SK-N-SH (cell line): ENCODE results near the gene TSC22D1. TPM values are rescaled to one million over a fixed set of nuclear protein-coding genes. Genes with fewer than 3 reads are reported as not detected.

Experiments
- CTCF ChIA-PET: fragments of 300-600, 350-600 bp; formaldehyde crosslinking; extraction: SDS; loops from one replicate; lab custom pipeline; 2021; lab: Yijun Ruan, JAX
- POLR2A ChIA-PET: fragments of 350-600 bp; sonication (Branson Sonifier 250); formaldehyde crosslinking; extraction: SDS; loops from one replicate; lab custom pipeline; 2020; ENCODE audit warnings: antibody characterized with exemption, inconsistent platforms; lab: Yijun Ruan, JAX
- DNase-seq: peaks from one replicate; pipeline ENCODE4 v3.0.0; 2012
- H2AFZ ChIP-seq: fragments of 200-600 bp; sonication (generic); 2 replicates; pipeline ENCODE4 v1.8.1; 2016; ENCODE audit warnings: antibody characterized with exemption, mild to moderate bottlenecking, low read depth
- H3F3A ChIP-seq: fragments of 200-600 bp; sonication (generic); replicated peaks from 2 replicates; pipeline ENCODE3; 2016; ENCODE audit warnings: antibody characterized with exemption, mild to moderate bottlenecking; ENCODE audit not compliant: insufficient read depth
- H3K27ac ChIP-seq, 2 experiments: fragments of 200-500 bp in 1 of 2; fragments of 200-600 bp in 1 of 2; sonication (Bioruptor generic) in 1 of 2; sonication (generic), shearing (Covaris generic) in 1 of 2; 2 replicates each; pipeline versions ENCODE4 v1.5.1 to v1.6.1; 2014 to 2016; ENCODE audit warnings: low read depth in 2 of 2, inconsistent platforms in 1 of 2, low read length in 1 of 2, mild to moderate bottlenecking in 1 of 2, mixed read lengths in 1 of 2
- H3K27me3 ChIP-seq: fragments of 200-600 bp; sonication (generic), shearing (Covaris generic); 2 replicates; pipeline ENCODE4 v1.6.1; 2016; ENCODE audit warnings: mixed run types; ENCODE audit not compliant: insufficient read depth
- H3K36me3 ChIP-seq, 2 experiments: fragments of 200-500 bp in 1 of 2; fragments of 200-600 bp in 1 of 2; sonication (Bioruptor generic) in 1 of 2; sonication (generic) in 1 of 2; replicated peaks in 1 of 2; 2 replicates each; pipeline versions ENCODE3 to v1.5.1; 2014 to 2016; ENCODE audit warnings: low read length in 1 of 2, mild to moderate bottlenecking in 1 of 2; ENCODE audit not compliant: insufficient read depth in 2 of 2, control insufficient read depth in 1 of 2
- H3K4me1 ChIP-seq, 2 experiments: fragments of 200-500 bp in 1 of 2; fragments of 200-600 bp in 1 of 2; sonication (Bioruptor generic) in 1 of 2; sonication (generic), shearing (Covaris generic) in 1 of 2; 2 replicates each; pipeline versions ENCODE4 v1.5.1 to v1.6.1; 2014 to 2016; ENCODE audit warnings: low read depth in 1 of 2, low read length in 1 of 2, mixed run types in 1 of 2; ENCODE audit not compliant: insufficient read depth in 2 of 2, control insufficient read depth in 1 of 2
- H3K4me2 ChIP-seq: fragments of 200-600 bp; sonication (generic), shearing (Covaris generic); 2 replicates; pipeline ENCODE4 v1.6.1; 2017; ENCODE audit warnings: mixed run types
- H3K4me3 ChIP-seq, 2 experiments: fragments of 200-500 bp in 1 of 2; fragments of 200-600 bp in 1 of 2; sonication (Bioruptor generic) in 1 of 2; sonication (generic), shearing (Covaris generic) in 1 of 2; 2 replicates each; pipeline versions ENCODE4 v1.5.1 to v1.8.1; 2014 to 2016; ENCODE audit warnings: low read depth in 2 of 2, inconsistent platforms in 1 of 2, low read length in 1 of 2, mild to moderate bottlenecking in 1 of 2, mixed read lengths in 1 of 2, moderate library complexity in 1 of 2
- H3K79me2 ChIP-seq: fragments of 200-600 bp; sonication (generic); 2 replicates; pipeline ENCODE4 v1.8.1; 2017; ENCODE audit warnings: mild to moderate bottlenecking; ENCODE audit not compliant: insufficient read depth
- H3K9ac ChIP-seq: fragments of 200-600 bp; sonication (generic); 2 replicates; pipeline ENCODE4 v1.6.1; 2017; ENCODE audit warnings: mixed run types
- H3K9me2 ChIP-seq: fragments of 200-600 bp; sonication (generic); 2 replicates; pipeline ENCODE4 v1.6.1; 2017; ENCODE audit warnings: mixed run types
- H3K9me3 ChIP-seq: fragments of 200-600 bp; sonication (generic); 2 replicates; pipeline ENCODE4 v1.6.1; 2017; ENCODE audit warnings: mixed run types, mild to moderate bottlenecking, moderate library complexity
- H4K20me1 ChIP-seq: fragments of 200-600 bp; sonication (generic); 2 replicates; pipeline ENCODE4 v1.6.1; 2017; ENCODE audit warnings: mild to moderate bottlenecking, mixed run types; ENCODE audit not compliant: insufficient read depth
- CTCF ChIP-seq: fragments of 200-600 bp; sonication (generic); IDR thresholded peaks from 2 replicates; pipeline ENCODE4 v1.6.1; 2017; ENCODE audit warnings: antibody characterized with exemption, mild to moderate bottlenecking, moderate library complexity
- EZH2phosphoT487 ChIP-seq: fragments of 200-600 bp; sonication (generic); IDR thresholded peaks from 2 replicates; pipeline ENCODE4 v1.6.1; 2017; ENCODE audit warnings: low read depth, mixed run types, mild to moderate bottlenecking, antibody characterized with exemption, moderate library complexity, borderline replicate concordance
- FOXJ3 ChIP-seq: sonication (generic); formaldehyde crosslinking; IDR thresholded peaks from 2 replicates; pipeline ENCODE4 v1.5.1; 2020; ENCODE audit warnings: mild to moderate bottlenecking, missing genetic modification reagents
- GABPA ChIP-seq: IDR thresholded peaks from 2 replicates; pipeline ENCODE4 v1.4.0; 2012; ENCODE audit warnings: low read depth, mild to moderate bottlenecking
- NFIC ChIP-seq: IDR thresholded peaks from 2 replicates; pipeline ENCODE4 v1.4.0; 2012; ENCODE audit warnings: borderline replicate concordance
- POLR2AphosphoS5 ChIP-seq: IDR thresholded peaks from 2 replicates; pipeline ENCODE4 v1.6.1; 2012; ENCODE audit warnings: low read depth, low read length
- RFX5 ChIP-seq: IDR thresholded peaks from 2 replicates; pipeline ENCODE4 v1.6.1; 2012; ENCODE audit warnings: mild to moderate bottlenecking, improper control_type of control experiment, low read length
- SIN3A ChIP-seq: IDR thresholded peaks from 2 replicates; pipeline ENCODE4 v1.6.1; 2012; ENCODE audit warnings: low read depth, mild to moderate bottlenecking, low read length, moderate library complexity, borderline replicate concordance
- SMC3 ChIP-seq: IDR thresholded peaks from 2 replicates; pipeline ENCODE4 v1.6.1; 2012; ENCODE audit warnings: low read depth, low read length, improper control_type of control experiment
- TCF12 ChIP-seq: IDR thresholded peaks from 2 replicates; pipeline ENCODE4 v1.4.0; 2012
- USF2 ChIP-seq: fragments of 150-350 bp; IDR thresholded peaks from 2 replicates; pipeline ENCODE4 v1.6.1; 2017; ENCODE audit warnings: antibody characterized with exemption, low read length, low read depth, borderline replicate concordance
- WGBS: methylation state at CpG from one replicate; pipeline ENCODE4 v1.1.6; 2017; ENCODE audit warnings: low lambda C conversion rate; 5-methylcytosine and 5-hydroxymethylcytosine counted together
- polyA plus RNA-seq, 3 experiments: library from polyadenylated mRNA; depleted of rRNA; stranded (reverse); fragments of >200 nt; gene quantifications; 2 replicates each; pipeline ENCODE4 v1.2.3, GENCODE V29; 2012
- TF ChIP-seq, protein P1 (sequence below): IDR thresholded peaks from 2 replicates; pipeline ENCODE4; 2012
- TF ChIP-seq, protein P2 (sequence below): IDR thresholded peaks from 2 replicates; pipeline ENCODE4 v1.4.0; 2012; ENCODE audit warnings: low read depth, borderline replicate concordance
- TF ChIP-seq, protein P3 (sequence below): IDR thresholded peaks from 2 replicates; pipeline ENCODE4 v1.4.0; 2012; ENCODE audit warnings: low read depth
- TF ChIP-seq, protein P4 (sequence below): fragments of 150-350 bp; IDR thresholded peaks from 2 replicates; pipeline ENCODE4 v1.6.1; 2016; ENCODE audit warnings: mild to moderate bottlenecking, low read depth, low read length
- TF ChIP-seq, protein P5 (sequence below): IDR thresholded peaks from 2 replicates; pipeline ENCODE4 v1.6.1; 2012; ENCODE audit warnings: mild to moderate bottlenecking, low read depth, low read length, moderate library complexity

TSC22D1 gene
- polyA plus RNA-seq, 1 of the 3 experiments (the other 2 are of a cell fraction) = 137 TPM

GRCh38 chr13:44451651-44452050 lies 124.5 kb downstream of the TSC22D1 start:
- CTCF ChIA-PET = interaction anchor here (1.2 kb wide), 1 partner anchor 14 kb away, joined by 3 read pairs; no protein-coding TSS in a partner anchor
- 100% methylated on average over 3 of the region's 7 CpGs for WGBS
- peaks cover 32% of the 10 kb centered on the region; the same call in 1 of the 2 replicates for H4K20me1 ChIP-seq
- no peak overlapping the region for H3K4me2 ChIP-seq
- H3K4me3 ChIP-seq = no peak overlapping the region
- POLR2A ChIA-PET = no interaction called here
- no peak overlapping the region for H3K9ac ChIP-seq
- H3K36me3 ChIP-seq = peaks cover 0 to 4% of the 10 kb centered on the region in 2 experiments
- no peak overlapping the region for H2AFZ ChIP-seq
- no peak for DNase-seq
- H3K27ac ChIP-seq = no peak overlapping the region
- TF ChIP-seq USF2 = no peak
- TF ChIP-seq CTCF = no peak
- TF ChIP-seq TCF12 = no peak
- no peak for TF ChIP-seq SIN3A
- TF ChIP-seq, protein P1, sequence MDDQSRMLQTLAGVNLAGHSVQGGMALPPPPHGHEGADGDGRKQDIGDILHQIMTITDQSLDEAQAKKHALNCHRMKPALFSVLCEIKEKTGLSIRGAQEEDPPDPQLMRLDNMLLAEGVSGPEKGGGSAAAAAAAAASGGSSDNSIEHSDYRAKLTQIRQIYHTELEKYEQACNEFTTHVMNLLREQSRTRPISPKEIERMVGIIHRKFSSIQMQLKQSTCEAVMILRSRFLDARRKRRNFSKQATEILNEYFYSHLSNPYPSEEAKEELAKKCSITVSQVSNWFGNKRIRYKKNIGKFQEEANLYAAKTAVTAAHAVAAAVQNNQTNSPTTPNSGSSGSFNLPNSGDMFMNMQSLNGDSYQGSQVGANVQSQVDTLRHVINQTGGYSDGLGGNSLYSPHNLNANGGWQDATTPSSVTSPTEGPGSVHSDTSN = no peak
- no peak for TF ChIP-seq SMC3
- TF ChIP-seq, protein P2, sequence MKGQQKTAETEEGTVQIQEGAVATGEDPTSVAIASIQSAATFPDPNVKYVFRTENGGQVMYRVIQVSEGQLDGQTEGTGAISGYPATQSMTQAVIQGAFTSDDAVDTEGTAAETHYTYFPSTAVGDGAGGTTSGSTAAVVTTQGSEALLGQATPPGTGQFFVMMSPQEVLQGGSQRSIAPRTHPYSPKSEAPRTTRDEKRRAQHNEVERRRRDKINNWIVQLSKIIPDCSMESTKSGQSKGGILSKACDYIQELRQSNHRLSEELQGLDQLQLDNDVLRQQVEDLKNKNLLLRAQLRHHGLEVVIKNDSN = no peak
- TF ChIP-seq, protein P3, sequence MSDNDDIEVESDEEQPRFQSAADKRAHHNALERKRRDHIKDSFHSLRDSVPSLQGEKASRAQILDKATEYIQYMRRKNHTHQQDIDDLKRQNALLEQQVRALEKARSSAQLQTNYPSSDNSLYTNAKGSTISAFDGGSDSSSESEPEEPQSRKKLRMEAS = no peak
- no peaks in the 10 kb centered on the region for H3K9me2 ChIP-seq
- H3K79me2 ChIP-seq = peaks cover 64% of the 10 kb centered on the region
- H3K4me1 ChIP-seq = no peaks in the 10 kb centered on the region
- H3K27me3 ChIP-seq = no peaks in the 10 kb centered on the region
- H3F3A ChIP-seq = peaks cover 7% of the 10 kb centered on the region
- H3K9me3 ChIP-seq = no peaks in the 10 kb centered on the region

- Histone ChIP-seq H3K9me3 (no peaks in the 10 kb centered on the region), H3F3A (peaks cover 7% of the 10 kb centered on the region), H3K27ac (no peak overlapping the region), H4K20me1 (peaks cover 31% of the 10 kb centered on the region; the same call in 1 of the 2 replicates), H3K79me2 (peaks cover 63% of the 10 kb centered on the region), H3K9me2 (no peaks in the 10 kb centered on the region), H3K4me3 (no peak overlapping the region), H3K4me2 (no peak overlapping the region), H3K36me3 (peaks cover 0 to 4% of the 10 kb centered on the region in 2 experiments), H3K4me1 (no peaks in the 10 kb centered on the region), H3K27me3 (no peaks in the 10 kb centered on the region), H2AFZ (no peak overlapping the region), H3K9ac (no peak overlapping the region)
- no peak for DNase-seq
- ChIA-PET CTCF (interaction anchor here (1.2 kb wide), 1 partner anchor 13 kb away, joined by 3 read pairs; no protein-coding TSS in a partner anchor), POLR2A (no interaction called here)
- 99% methylated on average over 12 of the region's 12 CpGs for WGBS
- TF ChIP-seq, protein P4, sequence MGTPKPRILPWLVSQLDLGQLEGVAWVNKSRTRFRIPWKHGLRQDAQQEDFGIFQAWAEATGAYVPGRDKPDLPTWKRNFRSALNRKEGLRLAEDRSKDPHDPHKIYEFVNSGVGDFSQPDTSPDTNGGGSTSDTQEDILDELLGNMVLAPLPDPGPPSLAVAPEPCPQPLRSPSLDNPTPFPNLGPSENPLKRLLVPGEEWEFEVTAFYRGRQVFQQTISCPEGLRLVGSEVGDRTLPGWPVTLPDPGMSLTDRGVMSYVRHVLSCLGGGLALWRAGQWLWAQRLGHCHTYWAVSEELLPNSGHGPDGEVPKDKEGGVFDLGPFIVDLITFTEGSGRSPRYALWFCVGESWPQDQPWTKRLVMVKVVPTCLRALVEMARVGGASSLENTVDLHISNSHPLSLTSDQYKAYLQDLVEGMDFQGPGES = no peak
- TF ChIP-seq POLR2AphosphoS5 = no peak
- TF ChIP-seq EZH2phosphoT487 = no peak
- no peak for TF ChIP-seq NFIC
- no peak for TF ChIP-seq FOXJ3 (CRISPR knock-in tag)
- TF ChIP-seq, protein P2 = no peak
- TF ChIP-seq, protein P5, sequence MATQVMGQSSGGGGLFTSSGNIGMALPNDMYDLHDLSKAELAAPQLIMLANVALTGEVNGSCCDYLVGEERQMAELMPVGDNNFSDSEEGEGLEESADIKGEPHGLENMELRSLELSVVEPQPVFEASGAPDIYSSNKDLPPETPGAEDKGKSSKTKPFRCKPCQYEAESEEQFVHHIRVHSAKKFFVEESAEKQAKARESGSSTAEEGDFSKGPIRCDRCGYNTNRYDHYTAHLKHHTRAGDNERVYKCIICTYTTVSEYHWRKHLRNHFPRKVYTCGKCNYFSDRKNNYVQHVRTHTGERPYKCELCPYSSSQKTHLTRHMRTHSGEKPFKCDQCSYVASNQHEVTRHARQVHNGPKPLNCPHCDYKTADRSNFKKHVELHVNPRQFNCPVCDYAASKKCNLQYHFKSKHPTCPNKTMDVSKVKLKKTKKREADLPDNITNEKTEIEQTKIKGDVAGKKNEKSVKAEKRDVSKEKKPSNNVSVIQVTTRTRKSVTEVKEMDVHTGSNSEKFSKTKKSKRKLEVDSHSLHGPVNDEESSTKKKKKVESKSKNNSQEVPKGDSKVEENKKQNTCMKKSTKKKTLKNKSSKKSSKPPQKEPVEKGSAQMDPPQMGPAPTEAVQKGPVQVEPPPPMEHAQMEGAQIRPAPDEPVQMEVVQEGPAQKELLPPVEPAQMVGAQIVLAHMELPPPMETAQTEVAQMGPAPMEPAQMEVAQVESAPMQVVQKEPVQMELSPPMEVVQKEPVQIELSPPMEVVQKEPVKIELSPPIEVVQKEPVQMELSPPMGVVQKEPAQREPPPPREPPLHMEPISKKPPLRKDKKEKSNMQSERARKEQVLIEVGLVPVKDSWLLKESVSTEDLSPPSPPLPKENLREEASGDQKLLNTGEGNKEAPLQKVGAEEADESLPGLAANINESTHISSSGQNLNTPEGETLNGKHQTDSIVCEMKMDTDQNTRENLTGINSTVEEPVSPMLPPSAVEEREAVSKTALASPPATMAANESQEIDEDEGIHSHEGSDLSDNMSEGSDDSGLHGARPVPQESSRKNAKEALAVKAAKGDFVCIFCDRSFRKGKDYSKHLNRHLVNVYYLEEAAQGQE = no peak
- no peak for TF ChIP-seq RFX5
- no peak for TF ChIP-seq GABPA
Observed at GRCh38 chr13:44451126-44451525, 125.0 kb downstream of the TSC22D1 start.
